B cell (primary cell): ENCODE measurements around the gene RIMBP2. TPM values are rescaled to one million over a fixed set of nuclear protein-coding genes. Genes with fewer than 3 reads are reported as not detected.

Experiments used
- ATAC-seq: fragments of 200-7000 bp; cut with Tn5 transposase; one replicate; pipeline ENCODE4 v1.10.0; 2021; ENCODE audit warnings: low read depth, mild to moderate bottlenecking, moderate number of reproducible peaks, moderate library complexity
- CTCF ChIA-PET: fragments of 350-600 bp; sonication (Branson Sonifier 250); formaldehyde crosslinking; loops from one replicate; lab custom pipeline; 2021; ENCODE audit warnings: antibody characterized with exemption, inconsistent platforms; lab: Charles Lee
- POLR2A ChIA-PET: fragments of 350-600 bp; sonication (Branson Sonifier 250); formaldehyde crosslinking; loops from one replicate; lab custom pipeline; 2021; ENCODE audit warnings: antibody characterized with exemption; lab: Charles Lee
- DNase-seq: peaks from one replicate; pipeline ENCODE4 v3.0.0; 2013
- H2AFZ ChIP-seq: 2 replicates; pipeline ENCODE4 v1.6.1; 2012; ENCODE audit warnings: mild to moderate bottlenecking, low read depth, low read length; ENCODE audit not compliant: insufficient read depth, poor library complexity, severe bottlenecking
- H3K27ac ChIP-seq, 2 donors: 1 replicate in 1 of 2; 2 replicates in 1 of 2; pipeline ENCODE4 v1.5.1; 2012 to 2013; ENCODE audit warnings: low read length in 2 of 2, mild to moderate bottlenecking in 2 of 2, moderate library complexity in 1 of 2
- H3K27me3 ChIP-seq, 4 experiments: fragments of 200-600 bp in 1 of 4; sonication (generic) in 1 of 4; replicated peaks in 1 of 4; 1 replicate in 2 of 4; 2 replicates in 2 of 4; pipeline versions ENCODE4 v1.6.1 to v1.7.0; 2013 to 2016; ENCODE audit warnings: low read length in 3 of 4, mild to moderate bottlenecking in 2 of 4, mixed read lengths in 1 of 4, moderate library complexity in 1 of 4; ENCODE audit not compliant: insufficient read depth in 4 of 4, control insufficient read depth in 3 of 4; ENCODE audit errors: control extremely low read depth in 1 of 4
- H3K36me3 ChIP-seq, 2 experiments: replicated peaks in 1 of 2; 1 replicate in 1 of 2; 2 replicates in 1 of 2; pipeline versions ENCODE4 v1.6.1 to v1.7.1; 2013; ENCODE audit warnings: low read length in 1 of 2; ENCODE audit not compliant: insufficient read depth in 2 of 2, control insufficient read depth in 1 of 2; ENCODE audit errors: control extremely low read depth in 1 of 2, extremely low read depth in 1 of 2
- H3K4me1 ChIP-seq, 2 donors: fragments of 200-600 bp in 1 of 2; sonication (generic) in 1 of 2; 1 replicate in 1 of 2; 2 replicates in 1 of 2; pipeline versions ENCODE4 v1.5.1 to v1.6.1; 2013 to 2017; ENCODE audit warnings: low read length in 2 of 2; ENCODE audit not compliant: control insufficient read depth in 2 of 2, insufficient read depth in 2 of 2
- H3K4me2 ChIP-seq: replicated peaks from 2 replicates; pipeline ENCODE3; 2012; ENCODE audit warnings: mild to moderate bottlenecking, low read depth, low read length; ENCODE audit not compliant: poor library complexity, severe bottlenecking
- H3K4me3 ChIP-seq, 5 experiments: fragments of 200-600 bp in 1 of 5; sonication (generic) in 1 of 5; 1 replicate in 3 of 5; 2 replicates in 2 of 5; pipeline versions ENCODE4 v1.5.1 to v1.7.0; 2011 to 2016; ENCODE audit warnings: low read length in 4 of 5, mild to moderate bottlenecking in 4 of 5, low read depth in 2 of 5, control low read depth in 1 of 5, moderate library complexity in 1 of 5; ENCODE audit not compliant: insufficient read depth in 1 of 5; ENCODE audit errors: control extremely low read depth in 1 of 5, extremely low read depth in 1 of 5
- H3K79me2 ChIP-seq: fragments of 200-600 bp; sonication (generic); one replicate; pipeline ENCODE4 v1.6.0; 2016; ENCODE audit warnings: low read length; ENCODE audit not compliant: control insufficient read depth, insufficient read depth
- H3K9ac ChIP-seq: fragments of 200-600 bp; sonication (generic); 2 replicates; pipeline ENCODE4 v1.6.1; 2017; ENCODE audit warnings: mild to moderate bottlenecking, low read length, moderate library complexity
- H3K9me3 ChIP-seq, 3 donors: one replicate each; pipeline versions ENCODE4 v1.6.1 to v1.7.1; 2013; ENCODE audit warnings: low read length in 2 of 3; ENCODE audit not compliant: control insufficient read depth in 2 of 3, insufficient read depth in 1 of 3; ENCODE audit errors: control extremely low read depth in 1 of 3
- H4K20me1 ChIP-seq: 2 replicates; pipeline ENCODE4 v1.6.0; 2012; ENCODE audit warnings: mild to moderate bottlenecking, low read length; ENCODE audit not compliant: insufficient read depth, control insufficient read depth, poor library complexity, severe bottlenecking
- H3K27ac Mint-ChIP-seq: one replicate; pipeline ENCODE4 v1.8.0; 2021; ENCODE audit warnings: mixed read lengths
- H3K27me3 Mint-ChIP-seq: one replicate; pipeline ENCODE4 v1.8.0; 2021; ENCODE audit warnings: mixed read lengths
- H3K4me1 Mint-ChIP-seq: one replicate; pipeline ENCODE4 v1.8.0; 2021; ENCODE audit warnings: mixed read lengths
- H3K4me3 Mint-ChIP-seq: one replicate; pipeline ENCODE4 v1.8.0; 2021; ENCODE audit warnings: mixed read lengths
- H3K9me3 Mint-ChIP-seq: one replicate; pipeline ENCODE4 v1.8.0; 2022; ENCODE audit warnings: mixed read lengths; ENCODE audit not compliant: insufficient read depth
- EZH2 ChIP-seq: IDR thresholded peaks from 2 replicates; pipeline ENCODE4 v1.6.1; 2012; ENCODE audit warnings: borderline replicate concordance, low read depth, mild to moderate bottlenecking, moderate library complexity, low read length; ENCODE audit not compliant: insufficient read depth, poor library complexity, severe bottlenecking
- WGBS: methylation state at CpG from one replicate; pipeline ENCODE4 v1.1.5; 2013; ENCODE audit warnings: missing lambda C conversion rate; ENCODE audit not compliant: insufficient coverage; 5-methylcytosine and 5-hydroxymethylcytosine counted together
- intact Hi-C: fragments of 100-400 bp; cut with micrococcal nuclease; formaldehyde crosslinking; loops from one replicate; pipeline ENCODE4 v1.10.0; 2022
- polyA plus RNA-seq: library from polyadenylated mRNA; depleted of rRNA; stranded (reverse); fragments of >200 nt; gene quantifications from 2 replicates; pipeline ENCODE4 v1.2.3, GENCODE V29; 2012
- total RNA-seq, 2 donors: library from RNA; stranded (reverse); fragments of 120-200 nt in 1 of 2; gene quantifications; 1 replicate in 1 of 2; 2 replicates in 1 of 2; pipeline versions ENCODE4 v1.2.3 to v1.2.4, GENCODE V29; 2013 to 2022
- TF ChIP-seq, protein P1 (sequence below): fragments of 200-600 bp; IDR thresholded peaks from one replicate; pipeline ENCODE4 v1.8.0; 2022; ENCODE audit warnings: antibody characterized with exemption, mild to moderate bottlenecking

RIMBP2 gene
- total and polyA plus RNA-seq, 2 donors (not counting 1 experiment from before 2014, with no cell fraction given), result not detected

DNA sequence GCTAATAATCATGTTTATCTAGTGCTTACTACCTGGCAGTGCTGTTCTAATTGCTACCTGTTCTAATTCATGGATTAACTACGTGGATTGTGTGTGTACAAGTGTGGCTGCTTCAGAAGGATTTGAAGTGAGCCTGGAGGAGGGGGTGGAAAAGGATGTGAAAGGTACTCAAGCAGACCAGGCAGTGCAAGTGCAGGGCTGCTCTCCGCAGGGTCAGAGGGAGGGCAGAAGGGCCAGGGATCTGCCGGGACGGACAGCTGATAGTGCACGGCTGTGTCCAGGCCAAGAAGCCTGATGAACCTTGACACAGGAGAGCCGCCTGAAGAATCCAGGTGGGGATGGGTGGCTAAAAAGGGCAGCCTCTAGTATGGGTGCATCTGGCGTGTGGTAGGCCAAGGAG lies 349.9 kb downstream of the RIMBP2 start:
- H3K27me3 Mint-ChIP-seq, result peaks cover 6% of the 10 kb centered on the region
- WGBS, result 87% methylated on average over 7 of the region's 7 CpGs
- Histone ChIP-seq H3K27ac (no peak overlapping the region), H3K79me2 (no peaks in the 10 kb centered on the region), H3K27me3 (no peaks in the 10 kb centered on the region), H3K4me1 (no peaks in the 10 kb centered on the region), H3K9me3 (peaks cover 0 to 4% (median 0%) of the 10 kb centered on the region in 3 donors), H3K4me2 (no peak overlapping the region), H3K9ac (no peak overlapping the region), H2AFZ (no peak overlapping the region), H3K36me3 (no peaks in the 10 kb centered on the region), H4K20me1 (no peaks in the 10 kb centered on the region), H3K4me3 (no peak overlapping the region)
- no peak overlapping the region for H3K4me3 Mint-ChIP-seq
- ATAC-seq, result no peak
- H3K27ac Mint-ChIP-seq, result no peak overlapping the region
- intact Hi-C loops, result no loop called here
- no peaks in the 10 kb centered on the region for H3K4me1 Mint-ChIP-seq
- no peak for DNase-seq
- TF ChIP-seq, protein P1, sequence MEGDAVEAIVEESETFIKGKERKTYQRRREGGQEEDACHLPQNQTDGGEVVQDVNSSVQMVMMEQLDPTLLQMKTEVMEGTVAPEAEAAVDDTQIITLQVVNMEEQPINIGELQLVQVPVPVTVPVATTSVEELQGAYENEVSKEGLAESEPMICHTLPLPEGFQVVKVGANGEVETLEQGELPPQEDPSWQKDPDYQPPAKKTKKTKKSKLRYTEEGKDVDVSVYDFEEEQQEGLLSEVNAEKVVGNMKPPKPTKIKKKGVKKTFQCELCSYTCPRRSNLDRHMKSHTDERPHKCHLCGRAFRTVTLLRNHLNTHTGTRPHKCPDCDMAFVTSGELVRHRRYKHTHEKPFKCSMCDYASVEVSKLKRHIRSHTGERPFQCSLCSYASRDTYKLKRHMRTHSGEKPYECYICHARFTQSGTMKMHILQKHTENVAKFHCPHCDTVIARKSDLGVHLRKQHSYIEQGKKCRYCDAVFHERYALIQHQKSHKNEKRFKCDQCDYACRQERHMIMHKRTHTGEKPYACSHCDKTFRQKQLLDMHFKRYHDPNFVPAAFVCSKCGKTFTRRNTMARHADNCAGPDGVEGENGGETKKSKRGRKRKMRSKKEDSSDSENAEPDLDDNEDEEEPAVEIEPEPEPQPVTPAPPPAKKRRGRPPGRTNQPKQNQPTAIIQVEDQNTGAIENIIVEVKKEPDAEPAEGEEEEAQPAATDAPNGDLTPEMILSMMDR, result no peak
- TF ChIP-seq EZH2, result no peak
- POLR2A ChIA-PET, result no interaction called here
- CTCF ChIA-PET, result no interaction called here
- H3K9me3 Mint-ChIP-seq, result no peaks in the 10 kb centered on the region

DNA sequence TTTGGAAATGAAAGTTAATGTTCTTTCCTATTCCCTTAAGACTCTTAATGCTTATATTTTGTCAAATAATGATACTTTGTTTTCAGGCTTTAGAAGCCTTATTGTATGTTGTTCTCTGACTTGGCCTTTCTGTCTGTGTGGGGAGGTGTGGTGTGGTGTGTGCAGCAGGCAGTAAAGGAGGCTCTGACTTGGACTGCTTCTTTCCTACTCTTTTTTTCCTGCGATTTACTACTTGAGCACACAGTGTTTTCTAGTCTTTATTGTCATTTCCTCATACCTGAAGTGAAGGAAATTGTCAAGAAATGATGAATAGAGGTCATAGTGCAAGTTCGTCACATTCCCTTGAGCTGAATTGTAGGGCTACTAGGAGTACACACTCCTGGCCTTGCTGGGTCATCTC lies 351.5 kb downstream of the RIMBP2 start:
- Mint-ChIP-seq H3K9me3 (no peaks in the 10 kb centered on the region), H3K4me1 (no peaks in the 10 kb centered on the region), H3K27ac (no peak overlapping the region), H3K27me3 (peaks cover 6% of the 10 kb centered on the region), H3K4me3 (no peak overlapping the region)
- peaks cover 0 to 4% (median 0%) of the 10 kb centered on the region in 3 donors for H3K9me3 ChIP-seq
- H3K4me1 ChIP-seq, result no peaks in the 10 kb centered on the region
- no peak overlapping the region for H3K9ac ChIP-seq
- DNase-seq (no peak), ATAC-seq (no peak)
- H3K36me3 ChIP-seq, result no peaks in the 10 kb centered on the region
- intact Hi-C loops, result no loop called here
- no peak overlapping the region for H3K4me3 ChIP-seq
- CTCF ChIA-PET, result no interaction called here
- H3K27ac ChIP-seq, result no peak overlapping the region
- POLR2A ChIA-PET, result no interaction called here
- TF ChIP-seq, protein P1, result no peak
- no peak for TF ChIP-seq EZH2
- no peaks in the 10 kb centered on the region for H3K79me2 ChIP-seq
- H4K20me1 ChIP-seq, result no peaks in the 10 kb centered on the region
- no peak overlapping the region for H2AFZ ChIP-seq
- whole genome bisulfite sequencing, result 100% methylated on average over 1 of the region's 2 CpGs
- no peaks in the 10 kb centered on the region for H3K27me3 ChIP-seq
- no peak overlapping the region for H3K4me2 ChIP-seq
